NT2/D1 (cell line): Measurements from ENCODE around the gene TSPAN8.

Experiments
- YY1 ChIP-seq: IDR thresholded peaks from 2 replicates; pipeline ENCODE4 v1.6.1; 2011; ENCODE audit not compliant: insufficient read length, insufficient read depth
- ZNF274 ChIP-seq: IDR thresholded peaks from 2 replicates; pipeline ENCODE4 v1.6.1; 2011; ENCODE audit warnings: mild to moderate bottlenecking, low read depth, low read length

- TF ChIP-seq YY1 (no peak), ZNF274 (no peak)
Observed at GRCh38 chr12:71152851-71153250, 4.9 kb downstream of the TSPAN8 start.
